ENCODE data around the gene CCDC187.

CCDC187 gene

DNA sequence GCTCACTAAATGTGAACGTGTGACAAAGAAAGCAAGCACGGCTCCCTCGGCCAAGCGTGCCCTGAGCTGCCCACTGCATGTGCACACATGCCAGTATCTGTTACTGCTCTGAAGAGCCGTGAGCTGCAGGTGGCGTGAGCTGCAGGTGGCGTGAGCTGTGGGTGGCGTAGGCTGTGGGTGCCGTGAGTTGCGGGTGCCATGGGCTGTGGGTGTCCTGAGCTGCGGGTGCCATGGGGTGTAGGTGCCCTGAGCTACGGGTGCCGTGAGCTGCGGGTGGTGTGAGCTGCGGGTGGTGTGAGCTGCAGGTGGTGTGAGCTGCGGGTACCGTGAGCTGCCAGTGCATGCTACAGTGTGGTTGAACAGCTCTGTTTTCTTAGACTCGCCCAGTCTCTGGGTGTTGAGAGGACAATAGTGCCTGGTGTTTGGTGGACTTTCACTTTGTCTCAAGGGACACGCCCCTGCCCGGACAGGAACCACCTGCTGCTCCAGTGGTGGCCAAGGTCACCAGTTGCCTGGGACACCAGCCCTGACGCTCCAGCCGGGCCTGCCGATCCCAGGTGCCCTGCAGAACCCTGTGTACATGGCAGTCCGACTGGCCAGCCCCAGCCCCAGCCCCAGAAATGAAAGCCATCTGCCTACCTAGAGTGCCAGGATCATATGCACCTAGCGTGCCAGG is 6.7 kb downstream of the CCDC187 start:
- no peak for DNase-seq

DNA sequence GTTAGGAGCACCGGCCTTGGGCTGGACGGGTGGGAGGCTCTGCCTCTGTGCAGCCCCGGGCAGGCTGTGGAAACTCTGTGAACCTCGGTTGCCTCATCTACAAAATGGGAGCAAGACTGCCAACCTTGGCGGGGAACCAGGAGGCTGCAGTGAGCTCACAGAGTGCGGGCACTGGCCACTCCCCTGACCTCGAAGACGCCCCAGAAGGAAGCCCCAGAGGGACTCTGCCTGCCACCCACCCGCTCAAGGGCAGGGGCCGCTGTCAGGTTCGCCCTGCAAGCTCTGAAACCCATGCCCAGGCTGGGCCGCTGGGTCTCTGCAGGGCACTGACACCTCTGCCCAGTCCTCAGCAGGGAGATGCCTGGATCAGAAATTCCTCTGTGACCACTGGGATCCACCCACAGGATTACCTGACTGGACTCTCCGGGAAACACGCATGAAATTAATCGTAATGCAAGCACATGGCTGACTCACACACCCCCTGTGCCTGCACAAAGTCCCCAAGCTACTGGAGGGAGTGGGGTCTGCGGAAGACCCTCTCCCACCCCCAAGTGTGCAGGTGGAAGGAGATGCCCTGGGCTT is 7.4 kb downstream of the CCDC187 start:
- DNase-seq = no peak

DNA sequence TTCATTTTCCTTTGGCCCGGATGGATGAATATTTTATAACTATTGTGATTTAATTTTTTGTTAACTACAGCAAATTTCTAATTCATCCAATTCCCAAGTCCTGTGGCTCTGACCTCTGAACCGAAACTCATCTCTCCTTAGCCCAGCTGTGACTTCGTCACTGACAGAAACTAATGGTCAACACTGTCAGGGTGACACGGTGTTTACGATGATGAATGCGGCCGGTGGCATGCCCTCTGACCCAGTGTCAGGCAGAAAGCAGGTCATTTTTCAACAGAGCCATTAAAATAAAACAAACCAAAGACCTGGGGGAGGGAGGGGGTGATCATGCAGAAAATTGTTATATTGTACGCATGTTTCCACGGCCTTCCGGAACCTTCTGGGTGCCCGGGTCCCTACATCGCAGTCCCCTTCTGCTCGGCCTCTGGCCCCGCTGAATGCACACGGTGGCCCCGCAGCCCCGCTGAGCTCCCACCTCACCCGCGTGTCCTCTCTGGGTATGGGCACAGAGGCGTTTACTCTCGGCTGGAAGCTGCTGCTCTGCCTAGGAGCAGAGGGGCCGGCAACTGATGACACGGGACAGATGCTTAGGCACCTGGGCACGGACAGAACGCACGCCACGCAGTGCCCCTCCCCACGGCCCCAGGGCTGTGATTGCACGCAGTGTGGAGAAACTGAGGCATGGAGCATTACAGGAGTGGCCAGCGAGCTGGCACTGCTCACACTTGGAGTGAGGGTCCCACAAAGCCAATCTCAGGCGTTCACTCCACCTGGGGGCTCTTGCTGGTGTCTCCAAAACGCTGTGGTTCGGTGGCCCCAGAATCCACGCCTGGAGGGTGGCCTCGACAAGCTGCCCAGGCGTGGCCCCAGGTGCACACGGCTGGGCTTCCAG is 8.1 kb downstream of the CCDC187 start:
- DNase-seq = no peak

DNA sequence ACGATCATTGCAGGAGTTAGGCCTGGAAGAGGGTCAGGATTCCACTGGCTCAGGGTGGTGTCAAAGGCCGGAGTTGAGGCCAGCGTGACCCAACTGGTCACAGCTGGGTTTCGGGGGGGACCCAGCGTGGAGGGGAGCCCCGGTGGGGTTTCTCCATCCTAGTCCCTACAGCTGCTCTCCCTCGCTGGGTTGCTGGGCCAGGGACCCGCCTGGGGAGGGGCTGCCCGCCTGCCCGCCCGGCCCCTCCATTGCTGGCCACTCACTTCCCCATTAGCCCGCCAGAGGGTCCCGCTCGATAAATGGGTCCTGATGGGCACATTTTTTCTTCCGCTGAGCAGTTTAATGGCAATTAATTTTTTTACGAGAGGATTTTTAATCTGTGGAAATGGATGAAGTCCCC is 8.8 kb downstream of the CCDC187 start:
- no peak for DNase-seq

DNA sequence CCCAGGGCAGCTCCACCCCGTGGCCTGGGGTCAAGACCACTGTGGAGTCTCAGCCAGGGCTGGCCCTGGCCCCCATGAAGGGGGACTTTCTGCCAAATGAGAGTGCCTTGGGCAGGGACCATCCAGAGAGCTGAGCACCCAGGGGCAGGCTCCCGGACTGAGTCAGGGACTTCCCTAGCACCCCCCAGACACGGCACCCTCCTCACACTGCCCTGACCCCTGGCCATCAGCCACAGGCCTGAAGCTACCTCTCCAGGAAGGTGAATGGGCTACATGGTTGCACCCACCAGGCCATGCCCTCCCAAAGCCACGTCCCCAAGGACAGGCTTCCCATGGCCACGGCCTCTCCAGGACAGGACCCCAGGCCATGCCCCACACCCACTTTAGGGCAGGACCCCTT is 9.5 kb downstream of the CCDC187 start:
- DNase-seq = no peak

DNA sequence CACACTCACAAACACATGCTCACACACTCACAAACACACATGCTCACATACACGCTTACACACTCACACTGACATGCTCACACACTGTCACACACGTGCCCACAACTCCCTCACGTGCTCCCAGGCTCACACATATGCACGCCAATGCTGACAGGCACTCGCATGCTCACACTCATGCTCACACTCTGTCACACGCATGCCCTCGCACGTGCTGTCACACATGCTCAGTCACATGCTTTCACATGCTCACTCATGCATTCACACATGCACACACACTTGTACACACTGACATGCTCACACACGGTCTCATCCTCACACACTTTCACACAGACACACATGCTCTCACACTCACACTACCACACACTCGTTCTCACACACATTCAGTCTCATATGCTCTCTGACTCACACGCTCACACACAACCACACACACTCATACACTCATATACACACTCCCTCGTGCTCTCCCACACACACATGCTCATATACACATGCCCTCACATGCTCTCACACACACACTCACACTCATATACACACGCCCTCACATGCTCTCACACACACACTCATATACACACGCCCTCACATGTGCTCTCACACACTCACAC is 10.3 kb downstream of the CCDC187 start:
- no peak for DNase-seq

DNA sequence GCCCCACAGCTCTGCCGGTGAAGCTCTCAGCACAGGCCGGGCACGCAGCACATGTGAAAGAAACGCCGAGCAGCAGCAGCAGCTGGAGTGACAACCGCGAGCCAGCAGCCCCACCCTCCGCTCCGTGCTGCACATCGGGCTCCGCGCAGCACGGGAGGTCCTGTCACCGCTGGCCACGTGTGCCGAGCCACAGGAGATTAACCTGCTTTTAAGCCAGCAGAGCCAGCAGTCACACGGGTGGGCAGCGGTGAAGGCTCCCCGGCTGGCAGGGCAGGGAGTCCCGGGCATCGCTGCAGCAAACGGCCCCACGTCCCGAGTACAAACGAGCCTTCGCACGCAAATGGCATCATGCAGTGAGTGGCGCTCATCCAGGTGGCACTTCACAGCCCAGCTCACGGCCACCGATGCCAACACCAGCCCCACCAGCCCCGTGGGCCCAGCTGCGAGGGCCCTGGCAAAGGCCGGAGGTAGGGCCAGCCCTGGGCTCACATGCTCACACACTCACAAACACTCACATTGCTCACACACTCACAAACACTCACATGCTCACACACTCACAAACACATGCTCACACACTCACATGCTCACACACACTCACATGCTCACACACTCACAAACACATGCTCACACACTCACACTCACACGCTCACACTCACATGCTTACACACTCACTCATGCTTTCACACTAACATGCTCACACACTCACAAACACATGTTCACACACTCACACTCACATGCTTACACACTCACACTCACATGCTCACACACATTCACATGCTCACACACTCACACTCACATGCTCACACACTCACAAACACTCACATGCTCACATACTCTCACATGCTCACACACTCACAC is 11.1 kb downstream of the CCDC187 start:
- no peak for DNase-seq

DNA sequence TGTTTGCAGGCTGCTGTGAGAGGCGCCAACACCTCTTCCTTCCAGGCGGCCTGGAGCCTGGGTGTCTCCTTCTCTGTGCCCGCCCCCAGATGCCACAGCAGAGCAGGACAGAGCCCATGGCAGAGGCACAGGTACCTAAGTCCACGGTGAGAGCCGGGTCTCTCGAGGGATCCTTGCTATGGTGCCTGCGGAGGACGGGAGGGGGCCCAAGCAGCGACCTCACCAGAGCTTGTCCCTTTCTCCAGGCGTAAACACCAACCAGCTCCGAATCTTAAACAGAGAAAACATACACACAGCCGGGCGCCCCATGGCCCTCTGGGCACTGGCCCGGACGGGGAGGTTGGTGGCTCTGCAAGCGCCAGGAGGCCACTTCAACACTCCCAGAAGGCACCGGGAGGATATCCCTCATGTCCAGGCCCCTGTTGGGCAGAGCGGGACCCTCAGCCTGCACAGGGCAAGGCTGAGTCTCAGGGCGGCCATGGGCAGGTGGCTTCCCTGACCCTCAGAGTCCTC is 11.8 kb downstream of the CCDC187 start:
- DNase-seq = no peak

DNA sequence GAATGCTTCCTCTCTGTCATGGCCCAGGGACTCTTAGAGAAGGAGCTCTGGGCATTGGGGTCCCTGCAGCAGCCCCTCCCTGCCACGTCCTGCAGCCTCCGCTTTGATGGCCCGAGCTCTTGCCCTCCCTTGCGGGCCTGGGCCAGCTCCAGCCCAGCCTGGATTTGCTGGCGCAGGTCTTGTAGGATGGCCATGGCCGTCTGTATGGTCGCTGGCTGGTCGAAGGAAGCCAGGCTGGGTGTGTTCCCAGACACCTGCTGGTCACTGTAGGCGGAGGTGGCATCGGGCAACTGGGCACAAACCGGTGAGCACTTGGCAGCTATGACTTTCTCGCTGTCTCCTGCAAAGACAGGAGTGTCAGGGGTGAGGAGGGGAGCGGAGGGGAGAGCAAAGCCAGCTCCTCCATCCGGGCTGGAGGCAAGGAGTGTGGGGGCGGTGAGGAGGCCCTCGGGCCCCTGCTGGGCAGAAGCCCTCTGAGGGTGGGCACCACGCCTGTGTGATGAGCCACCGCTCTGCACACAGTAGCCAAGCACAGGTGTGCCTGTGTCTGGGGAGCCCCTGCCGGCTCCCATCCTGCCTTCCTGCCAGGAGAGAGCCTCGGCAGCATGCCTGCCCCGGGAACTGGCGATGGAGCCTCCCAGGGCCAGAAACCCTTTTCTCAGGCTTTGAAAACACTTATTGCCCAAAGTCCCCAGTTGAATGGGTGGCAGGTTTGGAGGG is 12.4 kb downstream of the CCDC187 start:
- no peak for DNase-seq

DNA sequence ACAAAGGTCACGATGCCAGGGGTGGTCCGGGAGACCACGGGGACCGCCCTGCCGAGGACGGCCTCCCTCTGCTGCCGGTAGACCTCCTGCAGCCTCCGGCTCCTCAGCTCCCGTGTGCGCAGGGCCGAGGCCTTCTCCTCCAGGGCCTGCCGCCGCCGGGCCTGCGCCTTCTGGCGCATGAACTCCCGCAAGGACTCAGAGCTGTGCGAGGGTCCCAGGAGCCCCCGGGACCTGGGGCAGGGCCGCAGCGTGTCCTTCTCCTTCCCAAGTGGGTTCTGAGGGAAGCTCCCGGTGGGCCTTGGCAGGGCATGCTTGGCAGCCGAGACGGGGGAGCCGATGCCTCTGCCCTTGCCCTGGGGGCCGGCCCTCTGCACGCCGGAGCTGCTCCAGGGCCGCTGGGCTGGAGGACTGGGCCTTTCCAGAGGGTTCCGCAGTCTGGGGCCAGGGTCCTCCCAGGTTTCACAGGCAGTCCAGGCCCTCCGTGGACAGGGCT is 13.3 kb downstream of the CCDC187 start:
- no peak for DNase-seq

DNA sequence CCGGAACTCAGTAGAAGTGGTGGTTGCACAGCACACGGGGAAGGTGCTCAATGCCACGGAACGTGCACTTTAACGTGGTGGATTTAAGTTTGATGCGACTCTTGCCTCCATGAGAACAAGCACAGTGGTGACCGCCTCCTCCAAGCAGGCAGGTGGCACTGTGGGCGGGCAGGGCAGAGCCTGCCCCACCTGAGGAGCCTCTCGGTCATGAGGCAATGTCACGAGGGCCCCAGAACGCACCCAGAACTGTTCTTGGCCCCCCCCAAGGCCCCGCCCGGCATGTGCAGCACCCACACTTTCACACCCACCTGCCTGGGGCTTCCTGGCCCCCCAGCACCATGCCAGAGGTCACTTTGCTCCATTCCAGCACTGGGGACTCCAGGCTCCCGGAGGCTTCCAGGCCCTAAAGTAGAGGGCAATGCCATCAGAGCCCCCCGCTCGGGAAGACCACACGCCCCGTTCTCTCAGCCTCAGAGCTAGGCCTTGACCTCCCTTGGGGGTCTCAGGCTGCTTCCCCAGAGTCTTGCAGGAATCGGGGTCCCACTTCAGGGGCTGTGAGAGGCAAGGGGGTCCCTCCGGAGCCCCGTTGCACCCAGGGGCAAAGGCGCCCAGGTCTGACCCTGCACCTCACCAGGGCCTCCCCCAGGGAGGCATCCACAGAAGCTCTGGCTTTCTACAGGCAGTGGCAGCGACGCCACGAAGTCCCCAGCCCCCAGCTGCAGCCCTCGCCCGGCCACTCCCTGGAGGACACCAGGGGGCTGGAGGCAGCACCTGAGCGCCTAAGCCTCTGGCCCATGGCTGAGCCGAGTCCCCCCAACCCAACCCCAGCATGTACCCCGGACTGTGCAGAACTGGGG is 14.0 kb downstream of the CCDC187 start:
- DNase-seq = no peak

DNA sequence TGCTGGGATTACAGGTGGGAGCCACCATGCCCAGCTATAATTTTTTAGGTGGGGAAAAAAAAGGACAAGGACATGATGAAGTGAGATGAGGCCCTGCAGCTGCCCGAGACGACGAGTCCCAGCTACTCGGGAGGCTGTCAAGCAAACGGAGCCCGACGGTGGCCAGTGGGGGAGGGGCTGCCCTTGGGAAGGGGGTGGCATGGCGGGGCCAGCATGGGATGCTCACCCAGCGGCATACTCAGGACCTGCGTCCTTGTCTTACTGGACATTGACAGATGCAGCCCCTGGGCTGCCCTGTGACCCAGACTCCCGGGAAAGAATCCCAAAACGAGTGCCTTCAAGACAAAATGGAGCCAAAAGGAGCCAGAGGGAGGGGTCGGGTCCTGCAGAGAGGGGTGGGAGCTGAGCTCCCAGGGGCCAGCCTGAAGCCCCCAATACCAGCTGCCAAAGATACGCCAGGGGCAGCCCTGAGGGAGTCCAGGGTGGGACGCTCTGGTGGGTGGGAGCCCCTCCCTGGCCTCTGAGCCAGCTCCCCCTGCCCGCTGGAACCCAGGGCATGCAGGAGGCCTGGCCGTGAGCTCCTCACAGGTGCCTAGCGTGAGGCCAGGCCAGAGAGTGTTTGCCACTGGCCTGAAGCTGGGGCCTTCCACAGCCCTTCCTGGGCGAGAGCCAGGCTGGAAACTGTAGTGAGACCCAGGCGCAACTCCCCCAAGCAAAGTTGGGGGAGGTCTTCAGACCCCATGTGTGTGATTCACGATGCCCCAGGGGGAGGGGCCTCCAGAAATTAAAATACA is 15.7 kb downstream of the CCDC187 start:
- DNase-seq = no peak

DNA sequence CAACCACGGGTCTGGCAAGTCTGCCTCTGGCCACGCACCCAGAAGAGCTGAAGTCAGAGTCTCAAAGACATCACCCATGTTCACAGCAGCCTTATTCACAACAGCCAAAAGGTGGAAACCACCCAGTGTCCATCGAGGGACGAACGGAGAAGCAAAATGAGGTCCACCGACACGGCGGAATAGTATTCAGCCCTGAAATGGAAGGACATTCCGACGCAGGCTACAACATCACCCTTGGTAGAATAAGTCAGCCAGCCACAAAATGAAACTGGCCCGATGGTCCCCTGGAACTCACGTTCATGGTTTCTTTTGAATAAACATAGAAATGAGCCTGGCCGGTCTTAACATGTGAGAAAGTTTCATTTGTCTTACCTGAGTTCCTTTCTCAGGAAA is 16.9 kb downstream of the CCDC187 start:
- DNase-seq = no peak

DNA sequence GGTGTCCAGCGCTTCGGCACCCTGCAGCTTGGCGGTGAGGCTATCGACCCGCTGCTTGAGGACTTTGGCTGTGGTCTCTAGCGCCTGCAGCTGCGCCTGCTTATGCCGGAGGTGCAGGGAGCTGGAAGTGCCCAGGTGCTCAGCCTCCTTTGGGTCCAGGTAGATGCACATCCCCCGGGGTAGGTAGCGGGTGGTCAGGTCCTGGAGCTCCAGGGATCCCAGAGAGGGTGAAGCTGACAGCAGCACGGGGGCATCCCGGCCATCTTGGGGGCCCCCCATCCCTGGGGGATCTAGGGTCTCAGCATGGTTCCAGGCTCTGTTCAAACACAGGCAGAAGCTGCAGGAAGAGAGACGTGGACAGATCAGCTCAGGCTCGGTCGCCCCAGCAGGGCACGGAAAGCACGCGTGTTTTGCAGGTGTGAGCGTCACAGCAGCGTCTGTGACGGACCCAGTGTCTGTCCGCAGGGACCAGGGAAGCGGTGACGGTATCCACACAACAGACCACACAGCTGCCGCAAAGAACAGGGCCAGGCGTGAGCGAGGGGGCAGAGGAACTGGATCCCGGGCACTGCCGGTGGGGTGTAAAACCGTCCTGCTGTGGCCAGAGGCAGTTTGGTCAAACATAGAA is 17.4 kb downstream of the CCDC187 start:
- no peak for DNase-seq

DNA sequence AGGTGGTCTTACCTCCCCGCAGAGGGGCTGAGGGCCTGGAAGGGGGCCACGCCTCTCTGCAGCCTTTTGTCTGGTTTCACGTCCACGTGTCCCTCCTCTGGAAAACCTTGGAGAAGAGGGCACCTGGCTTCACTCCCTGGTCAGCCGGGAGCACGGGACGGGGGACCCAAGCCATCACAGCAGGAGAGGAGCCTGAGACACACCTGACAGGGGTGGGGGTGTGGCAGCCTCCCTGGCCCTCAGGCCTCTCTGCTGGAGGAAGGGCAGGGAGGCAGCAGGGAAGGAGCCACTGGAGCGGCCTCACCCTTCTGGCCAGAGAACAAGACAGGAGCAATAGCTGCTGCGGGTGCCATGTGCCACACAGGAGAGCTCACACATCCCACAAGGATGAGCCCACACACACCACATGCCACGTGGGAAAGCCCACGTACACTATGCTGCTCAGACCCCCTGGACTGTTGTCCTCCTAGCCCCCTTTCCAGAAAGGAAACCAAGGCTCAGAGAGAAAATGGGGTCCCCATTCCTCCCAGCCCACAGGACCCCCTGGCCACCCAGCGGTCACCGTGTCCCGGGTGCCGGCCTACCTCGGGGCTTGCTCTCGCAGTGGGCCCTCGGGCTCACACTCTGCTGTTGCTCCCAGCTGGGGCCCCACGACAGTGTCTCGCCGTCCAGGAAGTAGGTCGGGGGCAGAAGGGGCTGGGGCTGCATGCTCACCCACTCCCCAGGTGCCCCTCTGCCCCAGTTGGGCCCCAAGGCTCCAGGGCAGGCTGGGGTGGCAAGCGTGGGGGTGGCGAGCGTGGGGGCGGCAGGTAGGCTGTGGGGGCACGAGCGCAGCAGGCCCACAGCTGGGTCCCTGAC is 18.2 kb downstream of the CCDC187 start:
- no peak for DNase-seq

DNA sequence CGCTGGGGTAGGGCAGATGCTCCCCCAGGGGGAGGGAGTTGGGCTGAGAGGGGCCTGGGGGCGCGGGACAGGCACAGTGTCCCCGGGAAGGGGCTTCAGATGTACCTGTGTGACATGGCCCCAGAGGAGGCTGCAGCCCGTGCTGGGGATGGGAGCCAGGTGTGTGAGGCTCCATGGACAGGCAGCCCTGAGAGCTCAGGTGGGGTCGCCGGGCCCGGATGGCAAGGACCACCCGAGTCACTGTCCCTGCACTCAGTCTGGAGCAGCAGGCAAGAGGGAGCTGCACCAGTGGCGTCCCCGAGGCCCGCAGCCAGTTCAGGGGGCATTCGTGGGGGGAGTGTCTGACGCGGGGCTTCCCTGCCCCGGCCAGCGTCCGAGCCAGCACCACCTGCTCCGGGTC is 18.9 kb downstream of the CCDC187 start:
- no peak for DNase-seq

DNA sequence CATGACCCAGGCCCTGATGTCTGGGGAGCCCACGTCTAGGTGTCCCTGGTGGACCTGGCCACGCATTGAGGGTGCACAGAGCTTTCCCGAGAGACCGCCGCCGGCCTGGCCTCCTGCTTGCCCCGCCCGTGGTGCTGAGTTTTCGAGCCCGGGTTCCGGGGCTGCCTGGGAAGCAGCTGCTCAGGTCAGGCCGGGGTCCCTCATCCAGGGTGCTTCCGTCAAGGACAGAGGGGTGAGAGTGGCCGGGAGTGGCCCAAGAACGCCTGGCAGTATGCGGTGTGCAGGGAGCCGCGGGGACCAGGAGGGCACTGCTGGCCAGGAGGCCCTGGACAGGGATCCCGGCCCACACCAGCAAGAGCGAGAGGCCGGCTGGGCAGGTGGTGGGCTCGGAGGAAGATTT is 19.6 kb downstream of the CCDC187 start:
- DNase-seq = no peak

Measured in effector CD4-positive, alpha-beta T cell (primary cell).